HepG2 (cell line): ENCODE data around the gene SEMA5B. TPM values are rescaled to one million over a fixed set of nuclear protein-coding genes. Genes with fewer than 3 reads are reported as not detected.

Source experiments
- ATAC-seq: fragments of 200-7000 bp; cut with Tn5 transposase; 3 replicates; pipeline ENCODE4 v1.9.1; 2020; ENCODE audit warnings: mild to moderate bottlenecking, moderate library complexity
- BruUV-seq: library from RNA; stranded (reverse); fragments of 400-500 nt; replicated peaks from 2 replicates; lab custom pipeline; 2021; lab: Mats Ljungman, UMichigan
- CTCF ChIA-PET: fragments of 300-600 bp; formaldehyde crosslinking; extraction: SDS; loops from one replicate; lab custom pipeline; 2021; ENCODE audit warnings: low total read pairs, inconsistent platforms, low intra/inter-chr PET ratio; lab: Yijun Ruan, JAX
- POLR2A ChIA-PET: fragments of 350-600 bp; sonication (Branson Sonifier 250); formaldehyde crosslinking; loops from one replicate; lab custom pipeline; 2020; ENCODE audit warnings: antibody characterized with exemption, inconsistent platforms; lab: Yijun Ruan, JAX
- DNase-seq: peaks from one replicate; pipeline ENCODE4 v3.0.0-alpha.2; 2015; ENCODE audit warnings: low spot score
- FAIRE-seq: peaks from 3 replicates; lab custom pipeline; 2011; peaks lifted over from hg19 to GRCh38; lab: Jason Lieb, UNC
- H2AFZ ChIP-seq: one replicate; pipeline ENCODE4 v1.6.1; 2011; ENCODE audit warnings: low read length, inconsistent platforms
- H3K27ac ChIP-seq: fragments of 300-600 bp; 3 replicates; pipeline ENCODE4 v1.8.0; 2011; ENCODE audit warnings: mixed run types, mild to moderate bottlenecking, mixed read lengths, low read length, inconsistent platforms; ENCODE audit not compliant: insufficient read depth; ENCODE audit errors: extremely low read length
- H3K27me3 ChIP-seq, 2 experiments: fragments of 200-600 bp in 1 of 2; 2 replicates in 1 of 2; 3 replicates in 1 of 2; pipeline versions ENCODE4 v1.6.0 to v1.8.0; 2011; ENCODE audit warnings: low read length in 2 of 2, mild to moderate bottlenecking in 2 of 2, moderate library complexity in 2 of 2, inconsistent platforms in 1 of 2; ENCODE audit not compliant: insufficient read depth in 2 of 2, control insufficient read depth in 1 of 2
- H3K36me3 ChIP-seq, 2 experiments: fragments of 200-600 bp in 1 of 2; replicated peaks in 1 of 2; 2 replicates in 1 of 2; 3 replicates in 1 of 2; pipeline versions ENCODE4 v1.5.1 to v1.8.0; 2011; ENCODE audit warnings: low read length in 2 of 2, inconsistent platforms in 1 of 2; ENCODE audit not compliant: insufficient read depth in 2 of 2, control insufficient read depth in 1 of 2
- H3K4me1 ChIP-seq: 2 replicates; pipeline ENCODE4 v1.5.1; 2012; ENCODE audit warnings: low read length, inconsistent platforms; ENCODE audit not compliant: insufficient read depth
- H3K4me2 ChIP-seq: 2 replicates; pipeline ENCODE4 v1.6.0; 2011; ENCODE audit warnings: low read depth, low read length, inconsistent platforms
- H3K4me3 ChIP-seq, 3 experiments: fragments of 200-600 bp in 1 of 3; sonication (generic), shearing (Covaris generic) in 1 of 3; replicated peaks in 1 of 3; 2 replicates each; pipeline ENCODE4 v1.5.1; 2011 to 2016; ENCODE audit warnings: low read length in 3 of 3, inconsistent platforms in 2 of 3, low read depth in 2 of 3, mild to moderate bottlenecking in 2 of 3, control low read depth in 1 of 3, mixed read lengths in 1 of 3; ENCODE audit not compliant: insufficient read depth in 1 of 3
- H3K79me2 ChIP-seq: one replicate; pipeline ENCODE4 v1.6.1; 2011; ENCODE audit warnings: low read length, inconsistent platforms; ENCODE audit not compliant: insufficient read depth
- H3K9ac ChIP-seq: 2 replicates; pipeline ENCODE4 v1.6.0; 2011; ENCODE audit warnings: mild to moderate bottlenecking, low read depth, low read length, inconsistent platforms; ENCODE audit not compliant: insufficient read depth
- H3K9me3 ChIP-seq: 2 replicates; pipeline ENCODE4 v1.5.1; 2012; ENCODE audit warnings: mild to moderate bottlenecking, low read length
- H4K20me1 ChIP-seq: 2 replicates; pipeline ENCODE4 v1.6.0; 2011; ENCODE audit warnings: inconsistent platforms, mild to moderate bottlenecking, low read length, moderate library complexity; ENCODE audit not compliant: insufficient read depth
- ARNTL ChIP-seq: sonication (generic); formaldehyde crosslinking; IDR thresholded peaks from 2 replicates; pipeline ENCODE4 v1.4.0; 2020; ENCODE audit warnings: mild to moderate bottlenecking, missing genetic modification reagents
- CBX1 ChIP-seq: IDR thresholded peaks from one replicate; pipeline ENCODE4 v1.6.1; 2016; ENCODE audit warnings: antibody characterized with exemption, low read depth
- CC2D1A ChIP-seq: sonication (generic); formaldehyde crosslinking; IDR thresholded peaks from 2 replicates; pipeline ENCODE4 v1.8.1; 2023; ENCODE audit warnings: mild to moderate bottlenecking, missing genetic modification reagents
- CCAR2 ChIP-seq: fragments of 200-400 bp; formaldehyde crosslinking; optimal IDR thresholded peaks from 2 replicates; pipeline ENCODE3; 2018; ENCODE audit warnings: low read depth, mild to moderate bottlenecking, low read length, moderate library complexity
- CHD2 ChIP-seq: IDR thresholded peaks from 2 replicates; pipeline ENCODE4 v1.6.1; 2011; ENCODE audit warnings: low read depth, low read length, improper control_type of control experiment
- EEA1 ChIP-seq: sonication (generic); formaldehyde crosslinking; IDR thresholded peaks from 2 replicates; pipeline ENCODE4 v1.5.1; 2020; ENCODE audit warnings: mild to moderate bottlenecking, missing genetic modification reagents, borderline replicate concordance
- GATAD1 ChIP-seq: IDR thresholded peaks from 2 replicates; pipeline ENCODE4 v1.6.1; 2016; ENCODE audit warnings: missing genetic modification reagents, missing compliant biosample characterization
- IRX3 ChIP-seq: sonication (generic); formaldehyde crosslinking; IDR thresholded peaks from 2 replicates; pipeline ENCODE4 v1.8.1; 2023; ENCODE audit warnings: mild to moderate bottlenecking, low read depth, missing genetic modification reagents, borderline replicate concordance
- MEF2D ChIP-seq: sonication (generic); formaldehyde crosslinking; IDR thresholded peaks from 2 replicates; pipeline ENCODE4 v1.5.1; 2020; ENCODE audit warnings: mild to moderate bottlenecking, missing genetic modification reagents
- NBN ChIP-seq: fragments of 450-650 bp; conservative IDR thresholded peaks from 2 replicates; pipeline ENCODE4 v1.6.1; 2017
- NCOA2 ChIP-seq: sonication (generic); formaldehyde crosslinking; IDR thresholded peaks from 2 replicates; pipeline ENCODE4 v1.8.0; 2022; ENCODE audit warnings: inconsistent platforms
- PAWR ChIP-seq: sonication (generic); formaldehyde crosslinking; IDR thresholded peaks from 2 replicates; pipeline ENCODE4 v1.4.0; 2020; ENCODE audit warnings: missing genetic modification reagents, mild to moderate bottlenecking, borderline replicate concordance
- POLR2A ChIP-seq, 2 experiments: IDR thresholded peaks; 2 replicates each; pipeline ENCODE4 v1.6.1; 2011; ENCODE audit warnings: low read depth in 2 of 2, low read length in 2 of 2, mild to moderate bottlenecking in 1 of 2, moderate library complexity in 1 of 2; ENCODE audit not compliant: insufficient read depth in 1 of 2
- POLR2G ChIP-seq: fragments of 200-400 bp; formaldehyde crosslinking; IDR thresholded peaks from 2 replicates; pipeline ENCODE4 v1.6.1; 2018; ENCODE audit warnings: mild to moderate bottlenecking, low read depth, low read length, moderate library complexity
- PRMT3 ChIP-seq: sonication (generic); formaldehyde crosslinking; IDR thresholded peaks from 2 replicates; pipeline ENCODE4 v1.8.1; 2022; ENCODE audit warnings: low read depth, mild to moderate bottlenecking, moderate library complexity, missing genetic modification reagents, borderline replicate concordance
- PRPF4 ChIP-seq: fragments of 200-400 bp; formaldehyde crosslinking; IDR thresholded peaks from 2 replicates; pipeline ENCODE4 v1.6.1; 2016; ENCODE audit warnings: low read length, low read depth; ENCODE audit not compliant: poor library complexity, severe bottlenecking
- RFXAP ChIP-seq: sonication (generic); formaldehyde crosslinking; IDR thresholded peaks from 2 replicates; pipeline ENCODE4 v1.4.0; 2020; ENCODE audit warnings: missing genetic modification reagents, borderline replicate concordance
- SKI ChIP-seq: fragments of 450-650 bp; IDR thresholded peaks from one replicate; pipeline ENCODE4 v1.6.1; 2018; ENCODE audit warnings: mild to moderate bottlenecking; ENCODE audit not compliant: partially characterized antibody
- SP2 ChIP-seq: sonication (generic); formaldehyde crosslinking; IDR thresholded peaks from 2 replicates; pipeline ENCODE4 v1.5.1; 2020; ENCODE audit warnings: mild to moderate bottlenecking, missing genetic modification reagents
- YEATS4 ChIP-seq: sonication (generic); formaldehyde crosslinking; IDR thresholded peaks from 2 replicates; pipeline ENCODE4 v1.4.0; 2020; ENCODE audit warnings: missing genetic modification reagents, borderline replicate concordance
- ZNF17 ChIP-seq: sonication (generic); formaldehyde crosslinking; IDR thresholded peaks from 2 replicates; pipeline ENCODE4 v1.5.0; 2020; ENCODE audit warnings: mild to moderate bottlenecking, missing genetic modification reagents
- ZNF20 ChIP-seq: sonication (generic); formaldehyde crosslinking; IDR thresholded peaks from 2 replicates; pipeline ENCODE4 v1.4.0; 2020; ENCODE audit warnings: mild to moderate bottlenecking, moderate library complexity, missing genetic modification reagents
- ZNF501 ChIP-seq: sonication (generic); formaldehyde crosslinking; IDR thresholded peaks from 2 replicates; pipeline ENCODE4 v1.5.1; 2020; ENCODE audit warnings: mild to moderate bottlenecking, moderate library complexity, missing genetic modification reagents
- WGBS: methylation state at CpG from one replicate; pipeline ENCODE4 v1.1.6; 2017; ENCODE audit warnings: low lambda C conversion rate; 5-methylcytosine and 5-hydroxymethylcytosine counted together
- in situ Hi-C: cut with HindIII; loops from 2 replicates; pipeline ENCODE4 v1.10.0; 2017; ENCODE audit warnings: low pct_unique_long_range_greater_than_20kb; ENCODE audit not compliant: extremely low pct_ligation_motif_present
- intact Hi-C: fragments of 100-400 bp; cut with micrococcal nuclease; formaldehyde crosslinking; loops from one replicate; pipeline ENCODE4 v1.10.0; 2022; ENCODE audit not compliant: unreplicated experiment
- polyA plus RNA-seq, 8 experiments: library from polyadenylated mRNA; depleted of rRNA in 3 of 8; stranded (reverse) in 7 of 8; unstranded in 1 of 8; fragments of >200 nt; fragmentation: Illumina TruSeq in 4 of 8; extraction: Trizol in 4 of 8; gene quantifications; 2 replicates each; pipeline versions ENCODE4 v1.2.1 to v1.2.3, GENCODE V29; 2011 to 2016; ENCODE audit warnings: low read depth in 4 of 8, missing spikeins in 1 of 8, mixed read lengths in 1 of 8; ENCODE audit not compliant: insufficient read depth in 1 of 8
- total RNA-seq, 5 experiments: library from RNA; depleted of rRNA; stranded (reverse); fragments of >200 nt; fragmentation: Illumina TruSeq; extraction: Trizol; gene quantifications; 2 replicates each; pipeline ENCODE4 v1.2.3, GENCODE V29; 2016; ENCODE audit warnings: low read depth in 1 of 5
- TF ChIP-seq, protein P1 (sequence below): sonication (generic); formaldehyde crosslinking; IDR thresholded peaks from 2 replicates; pipeline ENCODE4 v1.4.0; 2020; ENCODE audit warnings: mild to moderate bottlenecking, missing genetic modification reagents
- TF ChIP-seq, protein P2 (sequence below): sonication (generic); formaldehyde crosslinking; IDR thresholded peaks from 2 replicates; pipeline ENCODE4 v1.4.0; 2020; ENCODE audit warnings: missing genetic modification reagents

The SEMA5B gene
- total and polyA plus RNA-seq, 2 of the 13 experiments (the other 11 are each of a cell fraction or from before 2014, with no cell fraction given): not detected

DNA sequence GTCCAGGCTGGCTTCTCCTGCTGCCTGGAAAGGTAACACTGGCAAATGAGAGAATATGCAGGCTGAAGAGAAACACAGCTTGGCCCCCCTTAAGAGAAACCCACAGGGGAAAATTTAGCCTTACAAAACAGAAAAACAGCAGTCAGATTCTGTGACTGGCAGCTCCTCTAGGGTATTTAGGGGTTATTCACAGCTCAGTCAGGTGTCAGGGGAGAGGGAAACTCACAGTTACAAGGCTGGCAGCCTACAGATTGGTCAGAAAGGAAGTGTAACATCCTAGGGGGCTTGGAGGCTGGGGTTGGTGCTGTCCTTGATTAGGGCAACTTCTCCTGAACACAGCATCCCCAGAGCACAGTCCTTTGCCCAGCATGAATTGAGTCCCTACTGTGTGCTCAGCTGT lies 81.4 kb downstream of the SEMA5B start:
- intact Hi-C loops: no loop called here

DNA sequence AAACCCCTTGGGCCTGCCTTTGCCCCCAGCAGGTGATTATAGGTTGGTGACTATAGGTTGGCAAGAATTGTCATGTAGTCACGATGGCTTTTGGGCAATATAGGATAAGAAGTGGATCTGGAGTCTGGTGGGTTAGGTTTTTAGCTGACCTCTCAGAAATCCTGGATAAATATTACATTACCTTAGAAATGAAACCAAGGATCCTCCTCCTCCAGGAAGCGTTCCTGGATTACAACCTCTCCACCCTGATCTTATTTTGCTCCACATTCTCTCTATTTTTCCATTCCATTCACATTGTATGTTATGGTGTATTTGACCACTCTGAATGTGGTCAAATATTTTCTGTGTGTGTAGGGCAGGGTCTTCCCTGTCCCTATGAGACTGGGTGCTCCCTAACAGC lies 82.3 kb downstream of the SEMA5B start:
- no peak overlapping the region for H2AFZ ChIP-seq
- no peaks in the 10 kb centered on the region for H3K9me3 ChIP-seq
- H3K79me2 ChIP-seq: no peaks in the 10 kb centered on the region
- POLR2A ChIA-PET: no interaction called here
- peaks cover 0 to 22% of the 10 kb centered on the region in 2 experiments; a peak in 3 of 5 replicates for H3K27me3 ChIP-seq
- CTCF ChIA-PET: no interaction called here
- 33% methylated on average over 2 of the region's 2 CpGs for WGBS
- no peak overlapping the region for H3K4me2 ChIP-seq
- ATAC-seq (no peak), DNase-seq (no peak), FAIRE-seq (no peak)
- no peak overlapping the region for H3K9ac ChIP-seq
- in situ Hi-C loops: loop anchor here (5.0 kb wide), 1 partner anchor 82 kb away; the partner anchor contains the start of gene SEMA5B
- no peaks in the 10 kb centered on the region for H4K20me1 ChIP-seq
- no peak overlapping the region for H3K27ac ChIP-seq
- intact Hi-C loops: no loop called here
- no peak for TF ChIP-seq SKI
- no peak for TF ChIP-seq MEF2D (CRISPR knock-in tag)
- no peak for TF ChIP-seq NBN
- TF ChIP-seq ARNTL (CRISPR knock-in tag): no peak
- TF ChIP-seq RFXAP: no peak
- no peak for TF ChIP-seq EEA1 (CRISPR knock-in tag)
- TF ChIP-seq CCAR2: no peak
- TF ChIP-seq, protein P1, sequence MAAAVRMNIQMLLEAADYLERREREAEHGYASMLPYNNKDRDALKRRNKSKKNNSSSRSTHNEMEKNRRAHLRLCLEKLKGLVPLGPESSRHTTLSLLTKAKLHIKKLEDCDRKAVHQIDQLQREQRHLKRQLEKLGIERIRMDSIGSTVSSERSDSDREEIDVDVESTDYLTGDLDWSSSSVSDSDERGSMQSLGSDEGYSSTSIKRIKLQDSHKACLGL (CRISPR knock-in tag): no peak
- TF ChIP-seq NCOA2: no peak
- TF ChIP-seq PAWR (CRISPR knock-in tag): no peak
- TF ChIP-seq PRPF4: no peak
- TF ChIP-seq SP2 (CRISPR knock-in tag): no peak
- no peak for TF ChIP-seq POLR2A (IDR thresholded peaks at IDR 0.05; ENCODE audit: insufficient read depth in 1 of 2, low read depth in 2 of 2, low read length in 2 of 2)
- peaks cover 6% of the 10 kb centered on the region for H3K4me1 ChIP-seq
- no peaks in the 10 kb centered on the region for H3K36me3 ChIP-seq
- H3K4me3 ChIP-seq: no peak overlapping the region
- no TSS peak for BruUV-seq

More for the DNA sequence above, 81.4 kb downstream of the SEMA5B start:
- BruUV-seq: no TSS peak
- H3K9me3 ChIP-seq: no peaks in the 10 kb centered on the region
- in situ Hi-C loops: loop anchor here (5.0 kb wide), 1 partner anchor 81 kb away; the partner anchor contains the start of gene SEMA5B
- FAIRE-seq (no peak), DNase-seq (no peak), ATAC-seq (no peak)
- H2AFZ ChIP-seq: no peak overlapping the region
- no peaks in the 10 kb centered on the region for H3K36me3 ChIP-seq
- no peak overlapping the region for H3K9ac ChIP-seq
- H3K27me3 ChIP-seq: peaks cover 0 to 22% of the 10 kb centered on the region in 2 experiments; a peak in 3 of 5 replicates
- TF ChIP-seq CHD2: no peak
- no peak for TF ChIP-seq ZNF17
- no peak for TF ChIP-seq ZNF20 (CRISPR knock-in tag)
- TF ChIP-seq YEATS4 (CRISPR knock-in tag): no peak
- TF ChIP-seq CBX1: no peak
- TF ChIP-seq CC2D1A (CRISPR knock-in tag): no peak
- TF ChIP-seq GATAD1 (CRISPR knock-in tag): no peak
- no peak for TF ChIP-seq POLR2G
- TF ChIP-seq PRMT3: no peak
- TF ChIP-seq, protein P2, sequence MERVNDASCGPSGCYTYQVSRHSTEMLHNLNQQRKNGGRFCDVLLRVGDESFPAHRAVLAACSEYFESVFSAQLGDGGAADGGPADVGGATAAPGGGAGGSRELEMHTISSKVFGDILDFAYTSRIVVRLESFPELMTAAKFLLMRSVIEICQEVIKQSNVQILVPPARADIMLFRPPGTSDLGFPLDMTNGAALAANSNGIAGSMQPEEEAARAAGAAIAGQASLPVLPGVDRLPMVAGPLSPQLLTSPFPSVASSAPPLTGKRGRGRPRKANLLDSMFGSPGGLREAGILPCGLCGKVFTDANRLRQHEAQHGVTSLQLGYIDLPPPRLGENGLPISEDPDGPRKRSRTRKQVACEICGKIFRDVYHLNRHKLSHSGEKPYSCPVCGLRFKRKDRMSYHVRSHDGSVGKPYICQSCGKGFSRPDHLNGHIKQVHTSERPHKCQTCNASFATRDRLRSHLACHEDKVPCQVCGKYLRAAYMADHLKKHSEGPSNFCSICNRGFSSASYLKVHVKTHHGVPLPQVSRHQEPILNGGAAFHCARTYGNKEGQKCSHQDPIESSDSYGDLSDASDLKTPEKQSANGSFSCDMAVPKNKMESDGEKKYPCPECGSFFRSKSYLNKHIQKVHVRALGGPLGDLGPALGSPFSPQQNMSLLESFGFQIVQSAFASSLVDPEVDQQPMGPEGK (CRISPR knock-in tag): no peak
- no peak for TF ChIP-seq IRX3 (CRISPR knock-in tag)
- TF ChIP-seq ZNF501 (CRISPR knock-in tag): no peak
- peaks cover 6% of the 10 kb centered on the region for H3K4me1 ChIP-seq
- H3K27ac ChIP-seq: no peak overlapping the region
- no peaks in the 10 kb centered on the region for H3K79me2 ChIP-seq
- no peak overlapping the region for H3K4me3 ChIP-seq
- H4K20me1 ChIP-seq: no peaks in the 10 kb centered on the region
- H3K4me2 ChIP-seq: no peak overlapping the region
- CTCF ChIA-PET: no interaction called here
- POLR2A ChIA-PET: no interaction called here
